ENCODE measurements around the gene AGAP9.
"Not testable (repeated sequence)": the region's sequence is repeated elsewhere in the genome, so short reads cannot be mapped to it uniquely, and the experiment has no call there.

Gene AGAP9

GRCh38 chr10:47485943-47486342 lies 37.5 kb downstream of the AGAP9 start:
- H3K36me3 ChIP-seq (ENCODE audit: low read depth); H3K9me3 ChIP-seq (ENCODE audit: severe bottlenecking); ATAC-seq (ENCODE audit: low read depth); H3K27me3 ChIP-seq (ENCODE audit: insufficient read depth, poor library complexity, severe bottlenecking); H3K4me1 ChIP-seq (ENCODE audit: insufficient read depth, poor library complexity, severe bottlenecking); H3K4me3 ChIP-seq (ENCODE audit: severe bottlenecking); DNase-seq (ENCODE audit: low spot score): not testable (repeated sequence)
- H3K27ac ChIP-seq (ENCODE audit: poor library complexity, severe bottlenecking), result peak overlapping the region; percentile 24

DNA sequence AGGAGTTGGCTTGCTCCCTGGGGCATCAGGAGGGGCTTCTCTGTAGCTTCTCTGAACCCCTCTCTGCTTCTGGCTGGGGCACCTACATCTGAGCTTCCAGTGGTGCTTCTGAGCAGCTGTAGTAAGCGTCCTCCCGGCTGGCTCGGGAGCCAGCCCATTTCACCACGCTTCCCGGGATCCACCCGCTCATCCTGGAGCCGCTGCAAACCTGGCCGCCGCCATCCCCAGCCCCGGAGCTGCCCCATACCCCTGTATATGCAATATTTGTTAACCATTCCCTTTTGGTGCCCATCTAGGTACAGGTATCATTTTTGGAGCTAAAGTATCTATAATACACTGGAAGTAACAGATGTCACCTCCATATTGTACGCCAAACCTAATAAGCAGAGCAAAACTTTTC lies 38.7 kb downstream of the AGAP9 start:
- H3K4me3 ChIP-seq (ENCODE audit: severe bottlenecking); DNase-seq (ENCODE audit: low spot score); H3K27me3 ChIP-seq (ENCODE audit: insufficient read depth, poor library complexity, severe bottlenecking); H3K9me3 ChIP-seq (ENCODE audit: severe bottlenecking); H3K4me1 ChIP-seq (ENCODE audit: insufficient read depth, poor library complexity, severe bottlenecking); H3K36me3 ChIP-seq (ENCODE audit: low read depth); ATAC-seq (ENCODE audit: low read depth): not testable (repeated sequence)
- H3K27ac ChIP-seq (ENCODE audit: poor library complexity, severe bottlenecking), result peak overlapping the region; percentile 86

- H3K27me3 ChIP-seq (ENCODE audit: insufficient read depth, poor library complexity, severe bottlenecking); H3K4me1 ChIP-seq (ENCODE audit: insufficient read depth, poor library complexity, severe bottlenecking); H3K9me3 ChIP-seq (ENCODE audit: severe bottlenecking); H3K36me3 ChIP-seq (ENCODE audit: low read depth): not testable (repeated sequence)
- peak within 1 kb of the TSS; percentile 49 for H3K4me3 ChIP-seq (ENCODE audit: severe bottlenecking)
- ATAC-seq (ENCODE audit: low read depth) (peak; percentile 56), DNase-seq (ENCODE audit: low spot score) (peak; percentile 93)
- peak within 1 kb of the TSS; percentile 86 for H3K27ac ChIP-seq (ENCODE audit: poor library complexity, severe bottlenecking)
Observed at GRCh38 chr10:47483923-47484322, 39.5 kb downstream of the AGAP9 start, which contains the start of gene ANXA8. ANXA8 (minus strand) TSS chr10:47484115; CDS start chr10:47483933, 182 bp downstream.

DNA sequence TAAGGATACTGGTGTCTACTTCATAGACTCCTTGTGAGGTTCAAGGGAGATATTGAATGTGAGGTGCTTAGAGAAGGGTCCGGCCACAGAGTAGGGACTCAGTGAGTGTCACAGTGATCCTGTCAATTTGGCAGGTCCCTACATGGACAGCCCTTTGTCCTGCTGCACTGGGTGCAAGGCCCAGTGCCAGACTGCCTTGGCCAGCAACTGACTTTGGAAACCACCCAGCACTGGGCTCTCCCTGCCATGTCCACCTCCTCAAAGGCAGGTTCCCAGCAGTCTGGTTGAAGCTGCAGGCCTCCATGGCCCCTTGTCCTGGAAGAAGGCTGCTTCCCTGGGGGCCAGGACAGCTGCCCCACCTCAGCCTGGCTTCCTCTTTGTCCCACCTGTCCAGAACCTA lies 41.1 kb downstream of the AGAP9 start:
- ATAC-seq (ENCODE audit: low read depth); DNase-seq (ENCODE audit: low spot score); H3K4me3 ChIP-seq (ENCODE audit: severe bottlenecking); H3K36me3 ChIP-seq (ENCODE audit: low read depth); H3K27me3 ChIP-seq (ENCODE audit: insufficient read depth, poor library complexity, severe bottlenecking); H3K4me1 ChIP-seq (ENCODE audit: insufficient read depth, poor library complexity, severe bottlenecking); H3K9me3 ChIP-seq (ENCODE audit: severe bottlenecking): not testable (repeated sequence)
- H3K27ac ChIP-seq (ENCODE audit: poor library complexity, severe bottlenecking), result peak overlapping the region; percentile 86

DNA sequence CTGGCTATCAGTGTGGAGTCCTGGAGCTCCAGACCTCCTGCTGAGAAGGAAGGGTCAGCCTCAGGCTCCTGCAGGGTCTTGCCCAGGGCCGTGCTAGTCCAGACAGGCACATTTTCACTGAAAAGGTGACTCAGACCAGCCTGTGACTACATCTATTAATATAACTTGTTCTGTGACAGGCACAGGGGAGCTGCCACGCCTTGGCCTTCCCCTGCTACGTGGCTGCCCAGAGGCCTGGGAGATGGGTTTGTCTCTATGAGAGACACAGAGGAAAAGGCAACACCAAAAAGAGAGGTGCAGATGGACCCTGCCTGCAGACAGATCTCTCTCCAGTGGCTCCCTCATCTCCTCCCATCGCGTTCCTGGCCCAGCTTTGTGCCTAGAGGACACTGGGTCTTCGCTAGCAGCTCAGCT lies 41.7 kb downstream of the AGAP9 start:
- ATAC-seq (ENCODE audit: low read depth) (peak; percentile 52), DNase-seq (ENCODE audit: low spot score) (peak; percentile 74)
- H3K36me3 ChIP-seq (ENCODE audit: low read depth); H3K4me3 ChIP-seq (ENCODE audit: severe bottlenecking); H3K9me3 ChIP-seq (ENCODE audit: severe bottlenecking); H3K4me1 ChIP-seq (ENCODE audit: insufficient read depth, poor library complexity, severe bottlenecking); H3K27me3 ChIP-seq (ENCODE audit: insufficient read depth, poor library complexity, severe bottlenecking): not testable (repeated sequence)
- H3K27ac ChIP-seq (ENCODE audit: poor library complexity, severe bottlenecking), result peak overlapping the region; percentile 41

DNA sequence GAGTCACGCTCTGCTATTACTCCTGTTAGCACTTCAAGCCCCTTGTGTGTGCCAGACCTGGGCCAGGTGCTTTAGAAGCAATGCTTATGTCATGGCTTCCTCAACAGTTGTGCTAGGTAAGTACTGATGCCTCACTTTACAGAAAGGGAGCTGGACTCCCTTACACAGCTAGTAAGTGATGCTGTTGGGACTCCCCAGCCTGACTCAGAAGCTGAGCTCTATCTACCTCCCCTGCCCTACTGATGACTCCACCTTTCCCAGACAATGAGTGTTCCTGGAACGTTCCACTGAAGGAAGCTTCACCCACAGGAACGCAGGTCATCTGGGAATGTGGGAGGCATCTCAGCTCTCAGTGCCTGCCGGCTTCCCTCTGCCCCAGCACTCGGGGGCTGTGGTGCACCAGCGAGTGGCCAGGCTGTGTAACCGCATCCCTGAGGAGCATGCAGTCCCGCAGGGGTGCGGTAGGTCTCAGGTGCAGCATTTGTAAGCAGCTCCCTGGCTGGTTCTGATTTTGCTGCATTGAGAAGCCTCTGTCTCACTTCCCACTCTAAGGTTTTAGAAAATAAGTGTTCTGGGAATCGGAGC lies 42.2 kb downstream of the AGAP9 start:
- H3K9me3 ChIP-seq (ENCODE audit: severe bottlenecking); H3K36me3 ChIP-seq (ENCODE audit: low read depth); H3K27me3 ChIP-seq (ENCODE audit: insufficient read depth, poor library complexity, severe bottlenecking); H3K4me3 ChIP-seq (ENCODE audit: severe bottlenecking); H3K27ac ChIP-seq (ENCODE audit: poor library complexity, severe bottlenecking); H3K4me1 ChIP-seq (ENCODE audit: insufficient read depth, poor library complexity, severe bottlenecking): not testable (repeated sequence)
- peak; percentile 84 for DNase-seq (ENCODE audit: low spot score)
- ATAC-seq (ENCODE audit: low read depth), result peak; percentile 78

DNA sequence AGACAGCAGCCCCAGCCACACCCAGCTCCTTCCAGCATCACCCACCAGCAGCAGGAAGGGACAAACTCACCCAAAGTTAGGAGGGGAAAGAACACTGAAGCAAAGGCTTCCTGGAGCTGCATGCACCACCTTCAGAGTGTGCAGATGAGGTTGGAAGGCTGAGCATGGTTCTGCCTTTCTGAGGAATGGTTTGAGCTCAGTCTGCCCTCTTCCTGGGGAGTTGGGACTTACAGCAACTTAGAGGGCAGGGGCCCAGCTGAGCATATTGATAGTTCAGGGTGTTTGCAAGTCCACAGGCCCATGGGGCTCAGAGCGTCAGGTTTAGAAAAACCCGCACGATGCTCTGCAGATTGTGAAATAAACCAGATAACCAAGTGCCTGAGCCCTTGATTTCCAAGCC lies 43.3 kb downstream of the AGAP9 start:
- ATAC-seq (ENCODE audit: low read depth); H3K9me3 ChIP-seq (ENCODE audit: severe bottlenecking); H3K36me3 ChIP-seq (ENCODE audit: low read depth); DNase-seq (ENCODE audit: low spot score); H3K4me1 ChIP-seq (ENCODE audit: insufficient read depth, poor library complexity, severe bottlenecking); H3K27me3 ChIP-seq (ENCODE audit: insufficient read depth, poor library complexity, severe bottlenecking); H3K27ac ChIP-seq (ENCODE audit: poor library complexity, severe bottlenecking); H3K4me3 ChIP-seq (ENCODE audit: severe bottlenecking): not testable (repeated sequence)

DNA sequence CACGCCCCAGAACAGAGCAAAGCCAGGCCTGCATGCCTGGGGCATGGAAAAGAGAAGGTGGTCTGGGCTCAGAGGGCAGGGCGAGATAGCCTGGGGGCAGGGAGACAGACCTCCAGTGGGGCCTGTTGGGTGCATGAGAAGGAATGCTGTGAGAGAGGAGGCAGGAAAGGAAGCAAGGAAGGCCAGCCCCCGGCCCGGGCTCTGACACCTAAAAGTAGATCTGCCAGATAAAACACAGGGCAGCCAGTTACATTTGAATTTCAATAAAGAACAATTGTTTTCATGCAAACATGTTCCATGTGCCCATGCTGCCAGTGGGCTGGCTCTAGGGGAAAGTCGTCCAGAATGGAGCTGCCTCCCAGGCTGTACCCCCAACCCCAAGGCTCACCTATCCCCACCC lies 45.3 kb downstream of the AGAP9 start:
- ATAC-seq (ENCODE audit: low read depth); DNase-seq (ENCODE audit: low spot score); H3K4me1 ChIP-seq (ENCODE audit: insufficient read depth, poor library complexity, severe bottlenecking); H3K9me3 ChIP-seq (ENCODE audit: severe bottlenecking); H3K4me3 ChIP-seq (ENCODE audit: severe bottlenecking); H3K27ac ChIP-seq (ENCODE audit: poor library complexity, severe bottlenecking); H3K27me3 ChIP-seq (ENCODE audit: insufficient read depth, poor library complexity, severe bottlenecking); H3K36me3 ChIP-seq (ENCODE audit: low read depth): not testable (repeated sequence)

DNA sequence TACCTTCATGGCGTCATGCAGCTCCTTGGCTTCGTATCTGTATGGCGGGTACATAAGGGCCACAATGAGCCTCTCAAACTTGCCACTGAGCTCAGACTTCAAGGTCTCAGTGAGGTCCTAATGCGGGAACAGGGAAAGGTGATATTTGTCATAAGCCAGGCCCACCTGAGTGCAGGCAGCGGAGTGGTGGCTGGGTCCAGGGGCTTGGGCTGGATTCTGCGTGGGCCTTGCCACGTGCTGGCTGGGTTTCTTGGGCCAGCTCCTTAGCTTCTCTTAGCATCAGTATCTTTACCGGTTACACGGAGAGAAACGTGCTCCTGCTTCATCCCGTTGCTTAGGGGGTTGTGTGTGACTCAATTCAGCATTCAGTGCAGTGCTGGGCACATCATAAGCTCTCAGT lies 46.4 kb downstream of the AGAP9 start:
- H3K27ac ChIP-seq (ENCODE audit: poor library complexity, severe bottlenecking); ATAC-seq (ENCODE audit: low read depth); H3K4me1 ChIP-seq (ENCODE audit: insufficient read depth, poor library complexity, severe bottlenecking); H3K4me3 ChIP-seq (ENCODE audit: severe bottlenecking); DNase-seq (ENCODE audit: low spot score); H3K27me3 ChIP-seq (ENCODE audit: insufficient read depth, poor library complexity, severe bottlenecking); H3K9me3 ChIP-seq (ENCODE audit: severe bottlenecking); H3K36me3 ChIP-seq (ENCODE audit: low read depth): not testable (repeated sequence)

GRCh38 chr10:47475101-47475500 lies 48.3 kb downstream of the AGAP9 start:
- H3K27me3 ChIP-seq (ENCODE audit: insufficient read depth, poor library complexity, severe bottlenecking); H3K4me1 ChIP-seq (ENCODE audit: insufficient read depth, poor library complexity, severe bottlenecking); H3K36me3 ChIP-seq (ENCODE audit: low read depth); H3K9me3 ChIP-seq (ENCODE audit: severe bottlenecking); ATAC-seq (ENCODE audit: low read depth); H3K27ac ChIP-seq (ENCODE audit: poor library complexity, severe bottlenecking); DNase-seq (ENCODE audit: low spot score); H3K4me3 ChIP-seq (ENCODE audit: severe bottlenecking): not testable (repeated sequence)

DNA sequence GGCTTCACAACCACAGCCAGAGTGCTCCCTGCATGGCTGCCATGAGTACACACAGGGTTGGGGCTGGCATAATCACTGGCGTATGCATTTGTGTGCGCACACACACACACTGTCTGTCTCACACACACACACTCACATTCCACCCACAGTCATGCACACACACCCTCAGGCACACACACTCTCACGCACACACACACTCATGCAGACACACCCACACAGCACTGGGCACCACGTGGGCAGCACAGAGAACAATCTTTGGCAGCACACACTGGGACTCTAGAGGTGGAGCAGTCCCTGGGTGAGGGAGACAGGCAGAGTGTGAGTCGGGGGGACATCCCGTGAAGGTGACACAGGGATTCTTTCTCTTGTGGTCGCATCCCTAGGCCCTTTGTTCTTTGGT lies 49.9 kb downstream of the AGAP9 start:
- H3K27me3 ChIP-seq (ENCODE audit: insufficient read depth, poor library complexity, severe bottlenecking); H3K9me3 ChIP-seq (ENCODE audit: severe bottlenecking); DNase-seq (ENCODE audit: low spot score); H3K4me3 ChIP-seq (ENCODE audit: severe bottlenecking); ATAC-seq (ENCODE audit: low read depth); H3K36me3 ChIP-seq (ENCODE audit: low read depth); H3K27ac ChIP-seq (ENCODE audit: poor library complexity, severe bottlenecking); H3K4me1 ChIP-seq (ENCODE audit: insufficient read depth, poor library complexity, severe bottlenecking): not testable (repeated sequence)

GRCh38 chr10:47472647-47473046 lies 50.8 kb downstream of the AGAP9 start:
- H3K36me3 ChIP-seq (ENCODE audit: low read depth); H3K27ac ChIP-seq (ENCODE audit: poor library complexity, severe bottlenecking); DNase-seq (ENCODE audit: low spot score); H3K4me1 ChIP-seq (ENCODE audit: insufficient read depth, poor library complexity, severe bottlenecking); H3K27me3 ChIP-seq (ENCODE audit: insufficient read depth, poor library complexity, severe bottlenecking); H3K9me3 ChIP-seq (ENCODE audit: severe bottlenecking); H3K4me3 ChIP-seq (ENCODE audit: severe bottlenecking): not testable (repeated sequence)
- ATAC-seq (ENCODE audit: low read depth), result peak; percentile 81

Measured in RWPE2 (cell line).